ENCODE results near the gene IGDCC3.

Gene IGDCC3

GRCh38 chr15:65289261-65289854 lies 88.4 kb downstream of the IGDCC3 start:
- no peak for DNase-seq (ENCODE audit: low read depth)

GRCh38 chr15:65287520-65287855 lies 90.3 kb downstream of the IGDCC3 start:
- DNase-seq (ENCODE audit: low read depth): no peak

- DNase-seq (ENCODE audit: low read depth): peak; percentile 91
Observed at GRCh38 chr15:65286704-65287519, 90.9 kb downstream of the IGDCC3 start, which contains the start of gene PARP16. PARP16 (minus strand) TSS chr15:65286883; CDS start chr15:65286426, 457 bp downstream.

GRCh38 chr15:65286069-65286703 lies 91.6 kb downstream of the IGDCC3 start:
- no peak for DNase-seq (ENCODE audit: low read depth)

- DNase-seq (ENCODE audit: low read depth): no peak
Observed at GRCh38 chr15:65285291-65286068, 92.3 kb downstream of the IGDCC3 start.

- no peak for DNase-seq (ENCODE audit: low read depth)
Observed at GRCh38 chr15:65278480-65278879, 99.3 kb downstream of the IGDCC3 start.

Measured in T-helper 22 cell (primary cell).